GM23338 (cell line): Measurements from ENCODE around the gene SMYD3.

Experiments used
- CTCF ChIP-seq, 2 experiments: fragments of 200-600 bp in 1 of 2; sonication (generic) in 1 of 2; conservative IDR thresholded peaks; 2 replicates each; pipeline versions ENCODE4 v1.5.1 to v1.6.1; 2016 to 2017; ENCODE audit warnings: antibody characterized with exemption in 2 of 2, low read depth in 2 of 2, mild to moderate bottlenecking in 2 of 2, moderate library complexity in 1 of 2
- ETS1 ChIP-seq: IDR thresholded peaks from 2 replicates; pipeline ENCODE4 v1.6.1; 2016; ENCODE audit warnings: antibody characterized with exemption
- EZH2 ChIP-seq: fragments of 200-600 bp; sonication (generic); IDR thresholded peaks from one replicate; pipeline ENCODE4 v1.8.0; 2017; ENCODE audit warnings: antibody characterized with exemption, mild to moderate bottlenecking, low read depth; ENCODE audit not compliant: unreplicated experiment
- EZH2phosphoT487 ChIP-seq: fragments of 200-600 bp; sonication (generic); IDR thresholded peaks from one replicate; pipeline ENCODE4 v1.8.1; 2018; ENCODE audit warnings: antibody characterized with exemption; ENCODE audit not compliant: unreplicated experiment
- JUNB ChIP-seq: IDR thresholded peaks from one replicate; pipeline ENCODE4 v1.6.1; 2016; ENCODE audit warnings: antibody characterized with exemption; ENCODE audit not compliant: unreplicated experiment

- TF ChIP-seq JUNB (no peak), CTCF (conservative IDR thresholded peaks at IDR 0.05; ENCODE audit: low read depth in 2 of 2) (no peak), ETS1 (no peak), EZH2 (no peak), EZH2phosphoT487 (no peak)
Observed at GRCh38 chr1:245829194-245829593, 677.9 kb downstream of the SMYD3 start.
